ENCODE data around the gene SH3TC2.

SH3TC2 gene

DNA sequence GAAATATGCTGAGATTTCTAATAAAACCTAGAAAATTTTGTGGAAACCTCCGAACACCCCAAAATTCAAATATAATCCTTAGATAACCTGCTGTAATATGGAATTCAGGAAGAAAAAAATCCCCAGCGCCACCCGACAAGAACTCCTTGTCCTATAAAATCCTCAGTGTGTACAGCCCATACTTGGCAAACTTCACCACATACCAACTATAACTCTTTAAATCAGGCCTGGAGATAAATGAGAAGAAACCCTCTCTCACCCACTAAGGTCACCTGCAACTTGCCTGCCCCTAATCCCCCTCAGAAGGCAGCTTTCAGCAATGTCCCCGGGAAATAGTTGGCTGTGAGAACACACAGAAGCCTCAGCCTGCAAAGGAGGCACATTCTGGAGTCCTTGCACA lies 90.5 kb downstream of the SH3TC2 start:
- no peak for DNase-seq (ENCODE audit: low read depth in 3 of 3)

GRCh38 chr5:148970876-148971275 lies 92.0 kb downstream of the SH3TC2 start:
- DNase-seq (ENCODE audit: low read depth in 3 of 3): no peak

DNA sequence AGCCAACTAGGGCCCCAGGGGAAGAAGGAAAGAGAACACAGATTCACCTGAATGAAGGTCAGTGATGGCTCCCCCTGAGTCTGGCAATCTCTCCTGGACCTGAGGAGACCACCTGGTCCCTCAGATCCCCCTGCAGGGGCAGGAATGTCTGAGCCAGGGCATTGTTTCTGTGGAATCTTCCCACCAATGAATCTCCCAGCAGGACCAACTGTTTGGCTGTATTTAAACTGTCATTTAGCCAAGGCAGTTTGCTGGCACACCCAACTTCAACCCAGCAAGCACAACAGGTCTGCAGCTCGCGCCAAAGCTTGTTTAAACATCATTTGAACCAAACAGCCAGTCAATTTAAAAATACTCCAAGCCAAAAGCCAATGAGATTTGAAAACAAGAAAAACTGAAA lies 92.6 kb downstream of the SH3TC2 start:
- DNase-seq (ENCODE audit: low read depth in 3 of 3): no peak

DNA sequence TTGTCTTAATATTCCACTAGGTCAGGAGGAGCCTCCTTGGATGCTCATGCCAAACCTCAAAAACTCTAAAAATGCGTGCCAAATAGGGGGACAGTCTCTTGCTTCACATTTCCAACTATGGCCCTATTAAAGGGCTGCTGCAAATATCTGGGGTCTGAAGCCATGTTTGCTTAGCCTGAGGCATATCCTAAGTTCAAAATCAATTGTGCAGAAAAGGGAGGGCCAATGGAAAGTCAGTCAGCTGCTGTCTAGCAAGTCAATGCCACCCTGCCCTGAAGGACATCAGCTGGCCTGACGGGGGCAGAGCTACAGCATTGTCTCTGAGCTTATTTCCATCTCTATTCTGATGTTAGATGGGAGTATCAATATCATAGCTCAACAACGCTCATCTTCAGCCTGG lies 93.6 kb downstream of the SH3TC2 start:
- DNase-seq (ENCODE audit: low read depth in 3 of 3): no peak

DNA sequence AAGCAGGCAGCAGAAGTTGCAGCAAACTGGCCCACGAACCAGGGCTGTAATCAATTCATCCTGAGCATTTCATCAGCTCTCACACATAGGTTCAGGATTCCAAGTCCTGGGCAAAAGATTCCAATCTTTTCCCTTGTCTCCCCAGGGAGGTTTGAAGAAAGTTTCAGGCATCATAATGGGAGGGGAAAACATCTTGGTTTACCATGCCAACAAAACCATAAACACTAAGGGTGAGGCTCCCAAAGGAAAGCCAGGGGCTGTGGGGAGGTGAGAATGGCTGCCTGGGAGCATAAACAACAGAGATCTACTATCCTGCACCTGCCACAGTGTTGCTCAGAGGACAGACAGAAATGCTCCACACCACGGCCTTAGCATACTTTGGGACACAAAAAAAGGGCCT lies 94.6 kb downstream of the SH3TC2 start:
- DNase-seq (ENCODE audit: low read depth in 3 of 3): no peak

GRCh38 chr5:148967783-148968182 lies 95.1 kb downstream of the SH3TC2 start:
- no peak for DNase-seq (ENCODE audit: low read depth in 3 of 3)

- DNase-seq (ENCODE audit: low read depth in 3 of 3): no peak
Observed at GRCh38 chr5:148966938-148967337, 95.9 kb downstream of the SH3TC2 start.

DNA sequence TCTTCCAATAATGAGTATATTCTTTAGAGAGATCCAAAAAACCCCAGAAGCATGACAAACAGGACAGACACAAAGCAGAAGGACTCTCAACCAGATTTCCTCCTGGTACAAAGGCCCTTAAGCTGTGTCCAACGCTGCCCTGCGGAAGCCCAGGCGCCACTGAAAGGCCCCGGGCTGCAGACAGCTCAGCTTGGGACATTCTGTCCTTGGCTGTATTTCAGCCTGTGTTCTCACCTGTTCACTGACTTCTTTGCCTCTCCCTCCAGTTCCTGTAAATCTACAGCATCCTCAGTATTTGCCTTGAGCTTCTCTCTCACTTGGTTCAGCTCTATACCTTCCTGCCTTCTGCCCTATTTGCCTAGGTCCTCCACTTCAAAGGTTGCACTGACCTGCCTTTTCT lies 96.5 kb downstream of the SH3TC2 start:
- no peak for DNase-seq (ENCODE audit: low read depth in 3 of 3)

DNA sequence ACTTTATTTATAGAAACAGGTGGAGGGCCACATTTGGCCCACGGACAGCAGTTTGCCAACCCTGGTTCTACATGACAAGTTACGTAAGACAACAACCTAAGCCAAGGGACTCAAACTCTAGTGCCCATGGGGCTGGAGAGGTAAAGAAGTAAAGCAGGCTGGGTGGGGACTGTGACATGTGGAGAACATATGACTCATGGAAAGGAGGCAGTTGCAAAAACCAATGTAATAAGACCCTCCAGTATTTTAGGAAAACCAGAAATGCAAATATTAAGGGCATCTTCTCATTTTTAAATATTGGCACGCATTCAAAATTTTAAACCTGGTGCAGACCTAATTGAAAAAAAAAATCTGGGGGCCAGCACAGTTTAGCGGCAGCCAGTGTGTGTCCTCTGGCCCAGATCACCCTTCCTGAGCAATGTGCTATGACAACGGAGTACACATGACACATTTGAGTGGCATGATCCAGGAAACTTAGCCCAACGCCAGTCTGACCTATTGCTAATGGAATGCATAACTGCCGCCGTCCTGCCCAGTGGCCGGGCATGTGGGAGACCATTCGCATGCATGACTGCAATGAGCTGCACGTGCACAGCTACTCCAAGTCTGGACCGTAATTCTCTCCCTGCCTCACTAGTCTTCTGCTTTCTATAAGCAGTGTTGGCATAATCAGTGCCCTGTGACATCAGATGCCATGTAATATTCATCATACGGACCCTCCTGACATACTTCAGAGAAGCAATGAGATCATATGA lies 97.2 kb downstream of the SH3TC2 start:
- DNase-seq (ENCODE audit: low read depth in 3 of 3): no peak

DNA sequence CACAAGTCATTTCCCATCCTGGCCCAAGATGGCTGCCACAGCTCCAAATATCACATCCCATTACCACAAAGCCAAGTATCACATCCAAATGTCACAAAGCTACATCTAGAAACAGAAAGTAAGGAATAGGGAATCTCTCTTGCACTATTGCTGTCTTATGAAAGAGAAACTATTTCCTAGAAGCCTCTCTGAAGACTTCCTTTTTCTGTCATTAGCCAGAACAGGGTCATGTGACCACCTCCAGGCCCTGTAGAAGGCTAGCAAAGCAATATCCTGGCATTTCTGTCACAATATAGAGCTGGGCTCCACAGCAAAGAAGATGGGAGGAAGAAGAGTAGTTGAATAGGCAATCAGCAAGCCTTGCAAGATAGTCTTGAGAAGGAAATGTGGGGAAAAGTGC lies 99.2 kb downstream of the SH3TC2 start:
- no peak for DNase-seq (ENCODE audit: low read depth in 3 of 3)

DNA sequence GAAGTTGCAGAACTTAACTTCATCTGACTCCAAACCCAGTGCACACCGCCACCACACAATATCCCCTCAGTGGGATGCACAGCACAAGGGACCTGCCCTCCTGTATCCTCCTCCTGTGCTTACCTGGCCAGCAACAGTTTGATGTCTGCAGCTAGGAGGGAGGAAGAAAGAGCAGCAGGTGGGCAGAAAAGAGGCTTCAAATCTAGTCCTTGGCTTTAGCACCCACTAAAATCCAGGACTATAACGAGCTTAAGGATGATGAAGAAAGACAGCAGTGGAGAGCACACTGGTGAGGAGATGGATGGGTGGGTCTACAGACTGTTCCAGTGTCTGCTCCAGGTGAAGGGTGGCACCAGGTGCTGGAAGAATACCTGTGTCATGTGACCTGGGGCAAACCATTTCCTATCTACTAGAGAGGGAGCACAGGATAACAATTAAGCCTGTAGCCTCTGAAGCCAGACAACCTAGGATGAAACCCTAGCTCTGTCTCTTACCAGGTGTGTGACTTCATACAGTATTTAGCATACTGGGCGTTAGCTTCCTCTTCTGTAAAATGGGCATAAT lies 100.0 kb downstream of the SH3TC2 start:
- no peak for DNase-seq (ENCODE audit: low read depth in 3 of 3)

DNA sequence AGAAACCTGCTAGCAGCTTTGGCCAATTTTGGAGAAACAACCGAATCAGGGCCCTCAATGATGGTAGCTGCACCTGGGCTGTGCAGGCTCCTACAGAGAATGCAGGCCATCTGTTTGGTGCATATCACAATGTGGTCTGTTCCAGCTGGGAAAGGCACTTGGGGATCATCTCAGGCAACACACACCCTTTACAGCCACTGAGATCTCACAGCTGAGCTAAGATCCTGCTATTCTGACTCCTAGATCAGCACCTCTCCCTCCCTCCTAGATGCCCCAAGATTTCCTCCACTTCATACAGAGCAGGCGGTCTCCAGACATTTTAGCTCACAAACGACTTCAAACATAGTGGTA lies 100.7 kb downstream of the SH3TC2 start:
- DNase-seq (ENCODE audit: low read depth in 3 of 3): no peak

DNA sequence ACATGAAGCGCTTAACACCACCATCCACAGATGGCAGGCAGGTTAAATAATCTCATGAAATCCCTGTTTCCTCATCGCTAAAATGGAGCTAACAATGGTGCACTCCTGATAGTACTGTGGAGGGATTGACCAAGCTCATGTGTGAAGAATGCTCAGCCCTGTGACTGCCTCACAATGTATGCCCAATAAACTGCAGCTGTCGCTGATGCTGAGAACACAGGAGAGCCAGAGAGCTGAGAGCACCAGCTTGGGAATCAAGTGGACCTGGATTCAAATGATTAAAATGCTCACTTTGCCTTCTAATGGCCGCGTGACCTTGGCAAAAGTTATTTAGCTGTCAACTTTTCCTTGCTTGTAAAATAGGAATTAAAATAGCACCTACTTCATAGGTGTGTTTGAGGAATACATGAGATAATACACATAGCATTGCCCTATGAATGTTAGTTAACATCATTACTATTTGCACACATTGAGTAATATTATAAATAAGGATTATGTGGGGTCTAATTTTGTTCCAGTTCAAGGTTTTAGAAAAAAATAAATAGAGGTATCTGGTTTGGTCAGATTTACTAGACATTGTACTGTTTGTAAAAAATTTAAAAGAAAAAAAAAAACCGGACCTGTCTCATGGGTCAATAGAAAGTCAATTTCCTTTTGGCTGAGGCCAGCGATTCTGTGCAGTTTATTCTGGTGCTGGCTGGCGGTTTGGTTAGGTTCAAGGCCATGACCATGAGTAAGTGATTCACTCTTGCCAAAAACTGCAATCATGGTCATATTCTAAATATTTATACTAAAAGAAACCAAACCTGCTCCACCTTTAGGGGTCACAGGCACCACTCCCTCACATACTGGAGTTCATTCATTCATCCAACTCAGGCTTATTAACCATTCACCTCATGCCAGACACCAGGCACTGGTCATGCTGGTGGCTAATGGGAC lies 101.3 kb downstream of the SH3TC2 start:
- DNase-seq (ENCODE audit: low read depth in 3 of 3): no peak

DNA sequence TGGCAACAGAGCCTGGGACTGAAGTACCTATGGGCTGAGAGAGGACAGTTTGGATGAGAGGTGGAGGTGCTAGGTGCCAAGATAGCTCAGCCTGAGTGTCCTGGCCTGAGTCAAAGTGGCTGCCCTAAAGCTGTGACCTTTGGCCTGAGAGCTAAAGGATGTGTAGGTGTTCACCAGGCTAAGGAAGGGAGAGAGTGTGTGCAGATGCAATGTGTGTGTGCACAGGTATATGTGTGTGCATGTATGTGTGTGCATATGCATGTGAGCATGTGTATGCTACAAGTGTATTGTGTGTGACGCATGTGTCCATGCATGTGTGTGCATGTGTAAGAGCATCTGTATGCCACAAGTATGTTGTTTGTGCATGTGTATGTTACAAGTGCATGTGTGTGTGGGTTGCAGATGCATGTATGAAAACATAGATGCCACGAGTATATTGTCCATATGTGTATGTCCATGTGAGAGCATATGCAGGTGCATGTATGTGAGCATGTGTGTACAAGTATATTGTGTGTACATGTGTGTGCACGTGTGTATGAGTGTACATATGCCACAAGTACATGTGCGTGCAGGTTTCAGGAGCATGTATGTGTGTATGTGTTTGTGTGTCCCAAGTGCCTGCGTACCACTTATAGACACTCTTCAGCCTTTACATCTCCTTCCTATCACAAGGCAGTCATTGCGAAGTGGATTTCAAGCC lies 102.6 kb downstream of the SH3TC2 start:
- DNase-seq (ENCODE audit: low read depth in 3 of 3): no peak

- peak; percentile 6 to 24 (median 19) for DNase-seq (ENCODE audit: low read depth in 3 of 3)
Observed at GRCh38 chr5:148957591-148958202, 105.2 kb downstream of the SH3TC2 start.

GRCh38 chr5:148956477-148957385 lies 106.1 kb downstream of the SH3TC2 start:
- no peak for DNase-seq (ENCODE audit: low read depth in 3 of 3)
